B cell (primary cell): ENCODE measurements around the gene OR2A12. TPM values are rescaled to one million over a fixed set of nuclear protein-coding genes. Genes with fewer than 3 reads are reported as not detected.

Experiments used
- ATAC-seq: fragments of 200-7000 bp; cut with Tn5 transposase; one replicate; pipeline ENCODE4 v1.10.0; 2021; ENCODE audit warnings: low read depth, mild to moderate bottlenecking, moderate number of reproducible peaks, moderate library complexity
- CTCF ChIA-PET: fragments of 350-600 bp; sonication (Branson Sonifier 250); formaldehyde crosslinking; loops from one replicate; lab custom pipeline; 2021; ENCODE audit warnings: antibody characterized with exemption, inconsistent platforms; lab: Charles Lee
- POLR2A ChIA-PET: fragments of 350-600 bp; sonication (Branson Sonifier 250); formaldehyde crosslinking; loops from one replicate; lab custom pipeline; 2021; ENCODE audit warnings: antibody characterized with exemption; lab: Charles Lee
- DNase-seq: peaks from one replicate; pipeline ENCODE4 v3.0.0; 2013
- H2AFZ ChIP-seq: 2 replicates; pipeline ENCODE4 v1.6.1; 2012; ENCODE audit warnings: mild to moderate bottlenecking, low read depth, low read length; ENCODE audit not compliant: insufficient read depth, poor library complexity, severe bottlenecking
- H3K27ac ChIP-seq, 2 donors: 1 replicate in 1 of 2; 2 replicates in 1 of 2; pipeline ENCODE4 v1.5.1; 2012 to 2013; ENCODE audit warnings: low read length in 2 of 2, mild to moderate bottlenecking in 2 of 2, moderate library complexity in 1 of 2
- H3K27me3 ChIP-seq, 4 experiments: fragments of 200-600 bp in 1 of 4; sonication (generic) in 1 of 4; replicated peaks in 1 of 4; 1 replicate in 2 of 4; 2 replicates in 2 of 4; pipeline versions ENCODE4 v1.6.1 to v1.7.0; 2013 to 2016; ENCODE audit warnings: low read length in 3 of 4, mild to moderate bottlenecking in 2 of 4, mixed read lengths in 1 of 4, moderate library complexity in 1 of 4; ENCODE audit not compliant: insufficient read depth in 4 of 4, control insufficient read depth in 3 of 4; ENCODE audit errors: control extremely low read depth in 1 of 4
- H3K36me3 ChIP-seq, 2 experiments: replicated peaks in 1 of 2; 1 replicate in 1 of 2; 2 replicates in 1 of 2; pipeline versions ENCODE4 v1.6.1 to v1.7.1; 2013; ENCODE audit warnings: low read length in 1 of 2; ENCODE audit not compliant: insufficient read depth in 2 of 2, control insufficient read depth in 1 of 2; ENCODE audit errors: control extremely low read depth in 1 of 2, extremely low read depth in 1 of 2
- H3K4me1 ChIP-seq, 2 donors: fragments of 200-600 bp in 1 of 2; sonication (generic) in 1 of 2; 1 replicate in 1 of 2; 2 replicates in 1 of 2; pipeline versions ENCODE4 v1.5.1 to v1.6.1; 2013 to 2017; ENCODE audit warnings: low read length in 2 of 2; ENCODE audit not compliant: control insufficient read depth in 2 of 2, insufficient read depth in 2 of 2
- H3K4me2 ChIP-seq: replicated peaks from 2 replicates; pipeline ENCODE3; 2012; ENCODE audit warnings: mild to moderate bottlenecking, low read depth, low read length; ENCODE audit not compliant: poor library complexity, severe bottlenecking
- H3K4me3 ChIP-seq, 5 experiments: fragments of 200-600 bp in 1 of 5; sonication (generic) in 1 of 5; 1 replicate in 3 of 5; 2 replicates in 2 of 5; pipeline versions ENCODE4 v1.5.1 to v1.7.0; 2011 to 2016; ENCODE audit warnings: low read length in 4 of 5, mild to moderate bottlenecking in 4 of 5, low read depth in 2 of 5, control low read depth in 1 of 5, moderate library complexity in 1 of 5; ENCODE audit not compliant: insufficient read depth in 1 of 5; ENCODE audit errors: control extremely low read depth in 1 of 5, extremely low read depth in 1 of 5
- H3K79me2 ChIP-seq: fragments of 200-600 bp; sonication (generic); one replicate; pipeline ENCODE4 v1.6.0; 2016; ENCODE audit warnings: low read length; ENCODE audit not compliant: control insufficient read depth, insufficient read depth
- H3K9ac ChIP-seq: fragments of 200-600 bp; sonication (generic); 2 replicates; pipeline ENCODE4 v1.6.1; 2017; ENCODE audit warnings: mild to moderate bottlenecking, low read length, moderate library complexity
- H3K9me3 ChIP-seq, 3 donors: one replicate each; pipeline versions ENCODE4 v1.6.1 to v1.7.1; 2013; ENCODE audit warnings: low read length in 2 of 3; ENCODE audit not compliant: control insufficient read depth in 2 of 3, insufficient read depth in 1 of 3; ENCODE audit errors: control extremely low read depth in 1 of 3
- H4K20me1 ChIP-seq: 2 replicates; pipeline ENCODE4 v1.6.0; 2012; ENCODE audit warnings: mild to moderate bottlenecking, low read length; ENCODE audit not compliant: insufficient read depth, control insufficient read depth, poor library complexity, severe bottlenecking
- H3K27ac Mint-ChIP-seq: one replicate; pipeline ENCODE4 v1.8.0; 2021; ENCODE audit warnings: mixed read lengths
- H3K27me3 Mint-ChIP-seq: one replicate; pipeline ENCODE4 v1.8.0; 2021; ENCODE audit warnings: mixed read lengths
- H3K4me1 Mint-ChIP-seq: one replicate; pipeline ENCODE4 v1.8.0; 2021; ENCODE audit warnings: mixed read lengths
- H3K4me3 Mint-ChIP-seq: one replicate; pipeline ENCODE4 v1.8.0; 2021; ENCODE audit warnings: mixed read lengths
- H3K9me3 Mint-ChIP-seq: one replicate; pipeline ENCODE4 v1.8.0; 2022; ENCODE audit warnings: mixed read lengths; ENCODE audit not compliant: insufficient read depth
- EZH2 ChIP-seq: IDR thresholded peaks from 2 replicates; pipeline ENCODE4 v1.6.1; 2012; ENCODE audit warnings: borderline replicate concordance, low read depth, mild to moderate bottlenecking, moderate library complexity, low read length; ENCODE audit not compliant: insufficient read depth, poor library complexity, severe bottlenecking
- WGBS: methylation state at CpG from one replicate; pipeline ENCODE4 v1.1.5; 2013; ENCODE audit warnings: missing lambda C conversion rate; ENCODE audit not compliant: insufficient coverage; 5-methylcytosine and 5-hydroxymethylcytosine counted together
- intact Hi-C: fragments of 100-400 bp; cut with micrococcal nuclease; formaldehyde crosslinking; loops from one replicate; pipeline ENCODE4 v1.10.0; 2022
- polyA plus RNA-seq: library from polyadenylated mRNA; depleted of rRNA; stranded (reverse); fragments of >200 nt; gene quantifications from 2 replicates; pipeline ENCODE4 v1.2.3, GENCODE V29; 2012
- total RNA-seq, 2 donors: library from RNA; stranded (reverse); fragments of 120-200 nt in 1 of 2; gene quantifications; 1 replicate in 1 of 2; 2 replicates in 1 of 2; pipeline versions ENCODE4 v1.2.3 to v1.2.4, GENCODE V29; 2013 to 2022
- TF ChIP-seq, protein P1 (sequence below): fragments of 200-600 bp; IDR thresholded peaks from one replicate; pipeline ENCODE4 v1.8.0; 2022; ENCODE audit warnings: antibody characterized with exemption, mild to moderate bottlenecking

The OR2A12 gene
- total and polyA plus RNA-seq, 2 donors (not counting 1 experiment from before 2014, with no cell fraction given): not detected

DNA sequence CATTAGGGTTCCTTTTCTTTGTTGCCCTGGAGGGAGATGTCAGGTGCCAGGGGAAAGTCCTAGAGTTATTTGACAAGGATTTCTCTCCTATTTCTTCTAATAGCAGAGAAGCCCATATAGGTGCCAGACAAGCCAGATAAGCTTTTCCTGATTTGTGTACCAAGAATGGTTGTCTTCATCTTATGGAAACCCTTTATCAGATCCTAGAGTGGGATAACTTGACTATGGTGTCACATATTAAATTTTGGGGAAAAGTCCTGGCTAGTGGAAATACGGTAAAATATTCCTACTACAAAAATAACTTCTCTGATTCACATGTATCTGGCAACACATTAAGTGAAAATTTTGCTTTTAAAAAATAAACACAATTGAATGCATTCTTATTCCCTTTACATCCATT lies 1.2 kb downstream of the OR2A12 start:
- Histone ChIP-seq H3K9me3 (peaks cover 0 to 5% (median 3%) of the 10 kb centered on the region in 3 donors), H3K27me3 (no peaks in the 10 kb centered on the region), H3K79me2 (no peaks in the 10 kb centered on the region), H3K27ac (no peak overlapping the region), H4K20me1 (no peaks in the 10 kb centered on the region), H3K36me3 (no peaks in the 10 kb centered on the region), H2AFZ (no peak overlapping the region), H3K9ac (no peak overlapping the region), H3K4me1 (no peaks in the 10 kb centered on the region), H3K4me3 (no peak overlapping the region), H3K4me2 (no peak overlapping the region)
- POLR2A ChIA-PET: no interaction called here
- CTCF ChIA-PET: no interaction called here
- no peak for TF ChIP-seq EZH2
- TF ChIP-seq, protein P1, sequence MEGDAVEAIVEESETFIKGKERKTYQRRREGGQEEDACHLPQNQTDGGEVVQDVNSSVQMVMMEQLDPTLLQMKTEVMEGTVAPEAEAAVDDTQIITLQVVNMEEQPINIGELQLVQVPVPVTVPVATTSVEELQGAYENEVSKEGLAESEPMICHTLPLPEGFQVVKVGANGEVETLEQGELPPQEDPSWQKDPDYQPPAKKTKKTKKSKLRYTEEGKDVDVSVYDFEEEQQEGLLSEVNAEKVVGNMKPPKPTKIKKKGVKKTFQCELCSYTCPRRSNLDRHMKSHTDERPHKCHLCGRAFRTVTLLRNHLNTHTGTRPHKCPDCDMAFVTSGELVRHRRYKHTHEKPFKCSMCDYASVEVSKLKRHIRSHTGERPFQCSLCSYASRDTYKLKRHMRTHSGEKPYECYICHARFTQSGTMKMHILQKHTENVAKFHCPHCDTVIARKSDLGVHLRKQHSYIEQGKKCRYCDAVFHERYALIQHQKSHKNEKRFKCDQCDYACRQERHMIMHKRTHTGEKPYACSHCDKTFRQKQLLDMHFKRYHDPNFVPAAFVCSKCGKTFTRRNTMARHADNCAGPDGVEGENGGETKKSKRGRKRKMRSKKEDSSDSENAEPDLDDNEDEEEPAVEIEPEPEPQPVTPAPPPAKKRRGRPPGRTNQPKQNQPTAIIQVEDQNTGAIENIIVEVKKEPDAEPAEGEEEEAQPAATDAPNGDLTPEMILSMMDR: no peak
- H3K27me3 Mint-ChIP-seq: peaks cover 4% of the 10 kb centered on the region
- intact Hi-C loops: no loop called here
- no CpG with 5 or more reads among the region's 1 CpG for WGBS
- no peaks in the 10 kb centered on the region for H3K4me1 Mint-ChIP-seq
- ATAC-seq: no peak
- H3K27ac Mint-ChIP-seq: no peak overlapping the region
- no peak overlapping the region for H3K4me3 Mint-ChIP-seq
- peaks cover 2% of the 10 kb centered on the region for H3K9me3 Mint-ChIP-seq
- DNase-seq: no peak

DNA sequence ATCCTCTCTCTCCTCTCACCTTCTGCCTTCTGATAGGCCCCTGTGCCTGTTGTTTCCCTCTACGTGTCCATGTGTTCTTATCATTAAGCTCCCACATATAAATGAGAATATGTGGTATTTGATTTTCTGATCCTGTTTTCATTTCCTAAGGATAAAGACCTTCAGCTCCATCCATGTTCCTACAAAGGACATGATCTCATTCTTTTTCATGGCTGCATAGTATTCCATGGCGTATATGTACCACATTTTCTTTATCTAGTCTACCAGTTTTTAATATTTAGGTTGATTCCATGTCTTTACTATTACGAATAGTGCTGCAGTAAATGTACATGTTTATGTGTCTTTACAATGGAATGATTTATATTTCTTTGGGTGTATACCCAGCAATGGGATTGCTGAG lies 4.6 kb downstream of the OR2A12 start:
- Histone ChIP-seq H3K27ac (no peak overlapping the region), H3K27me3 (peaks cover 0 to 4% (median 0%) of the 10 kb centered on the region in 4 experiments), H3K4me3 (no peak overlapping the region), H3K4me1 (no peaks in the 10 kb centered on the region), H2AFZ (no peak overlapping the region), H3K79me2 (no peaks in the 10 kb centered on the region), H3K9ac (no peak overlapping the region), H4K20me1 (no peaks in the 10 kb centered on the region), H3K9me3 (peaks cover 0 to 7% (median 3%) of the 10 kb centered on the region in 3 donors), H3K36me3 (no peaks in the 10 kb centered on the region), H3K4me2 (no peak overlapping the region)
- TF ChIP-seq EZH2: no peak
- TF ChIP-seq, protein P1: no peak
- peaks cover 4% of the 10 kb centered on the region for H3K27me3 Mint-ChIP-seq
- ATAC-seq (no peak), DNase-seq (no peak)
- CTCF ChIA-PET: no interaction called here
- peaks cover 2% of the 10 kb centered on the region for H3K9me3 Mint-ChIP-seq
- no peak overlapping the region for H3K4me3 Mint-ChIP-seq
- intact Hi-C loops: no loop called here
- POLR2A ChIA-PET: no interaction called here
- no peaks in the 10 kb centered on the region for H3K4me1 Mint-ChIP-seq
- no CpG with 5 or more reads among the region's 3 CpGs for WGBS
- no peak overlapping the region for H3K27ac Mint-ChIP-seq
